K562 (cell line): ENCODE data around the gene FCRLA. TPM values are rescaled to one million over a fixed set of nuclear protein-coding genes. Genes with fewer than 3 reads are reported as not detected.

ENCODE experiments used
- AFF4 ChIP-seq: sonication (generic); formaldehyde crosslinking; IDR thresholded peaks from 2 replicates; pipeline ENCODE4 v1.8.0; 2023; ENCODE audit warnings: mild to moderate bottlenecking, missing genetic modification reagents
- ARID3A ChIP-seq: IDR thresholded peaks from 2 replicates; pipeline ENCODE4 v1.6.1; 2012; ENCODE audit warnings: low read depth, low read length, improper control_type of control experiment, borderline replicate concordance
- BCOR ChIP-seq: fragments of 450-650 bp; IDR thresholded peaks from 2 replicates; pipeline ENCODE4 v1.6.1; 2016
- CREM ChIP-seq: IDR thresholded peaks from 2 replicates; pipeline ENCODE4 v1.6.1; 2014; ENCODE audit warnings: antibody characterized with exemption, low read depth
- EGR1 ChIP-seq: fragments of 450-650 bp; conservative IDR thresholded peaks from 2 replicates; pipeline ENCODE4 v1.6.1; 2017; ENCODE audit warnings: mild to moderate bottlenecking
- EWSR1 ChIP-seq: fragments of 450-650 bp; IDR thresholded peaks from 2 replicates; pipeline ENCODE4 v1.6.1; 2018; ENCODE audit warnings: borderline replicate concordance, mild to moderate bottlenecking, low read depth, moderate library complexity; ENCODE audit not compliant: partially characterized antibody
- HNRNPK ChIP-seq: fragments of 200-400 bp; formaldehyde crosslinking; IDR thresholded peaks from one replicate; pipeline ENCODE4 v1.6.1; 2018; ENCODE audit warnings: mild to moderate bottlenecking, low read depth, low read length; ENCODE audit not compliant: poor library complexity, severe bottlenecking
- HOMEZ ChIP-seq: fragments of 250-450 bp; sonication (Bioruptor Pico); IDR thresholded peaks from 2 replicates; pipeline ENCODE4 v1.4.0; 2020; ENCODE audit warnings: mild to moderate bottlenecking, moderate library complexity
- KLF1 ChIP-seq: fragments of 450-650 bp; IDR thresholded peaks from 2 replicates; pipeline ENCODE4 v1.6.1; 2016; ENCODE audit warnings: missing genetic modification characterization, missing compliant biosample characterization
- MEF2A ChIP-seq: IDR thresholded peaks from 2 replicates; pipeline ENCODE4 v1.6.1; 2011; ENCODE audit warnings: low read depth, mild to moderate bottlenecking, low read length, moderate library complexity; ENCODE audit not compliant: control insufficient read depth
- MYC ChIP-seq, 2 experiments: fragments of 250-450 bp in 1 of 2; sonication (Bioruptor Pico) in 1 of 2; IDR thresholded peaks; 2 replicates each; pipeline versions ENCODE4 v1.5.1 to v1.6.1; 2012 to 2021; ENCODE audit warnings: low read depth in 2 of 2, borderline replicate concordance in 1 of 2, improper control_type of control experiment in 1 of 2, low read length in 1 of 2, mild to moderate bottlenecking in 1 of 2, moderate library complexity in 1 of 2
- NFIC ChIP-seq: fragments of 450-650 bp; IDR thresholded peaks from 2 replicates; pipeline ENCODE4 v1.6.1; 2017; ENCODE audit warnings: mild to moderate bottlenecking, inconsistent platforms
- OTX1 ChIP-seq: fragments of 450-650 bp; formaldehyde crosslinking; IDR thresholded peaks from 2 replicates; pipeline ENCODE4 v1.4.0; 2022; ENCODE audit warnings: mild to moderate bottlenecking
- PHTF2 ChIP-seq: fragments of 250-450 bp; sonication (Bioruptor Pico); IDR thresholded peaks from 2 replicates; pipeline ENCODE4 v1.5.0; 2021; ENCODE audit warnings: mild to moderate bottlenecking
- RFX1 ChIP-seq: fragments of 450-650 bp; IDR thresholded peaks from 2 replicates; pipeline ENCODE4 v1.6.1; 2016; ENCODE audit warnings: mild to moderate bottlenecking, moderate library complexity
- TAF1 ChIP-seq: IDR thresholded peaks from 2 replicates; pipeline ENCODE4 v1.6.1; 2011; ENCODE audit warnings: mild to moderate bottlenecking, low read length, moderate library complexity; ENCODE audit not compliant: insufficient read depth, control insufficient read depth, severe bottlenecking; ENCODE audit errors: extremely low read depth
- ZBTB26 ChIP-seq: fragments of 450-650 bp; formaldehyde crosslinking; IDR thresholded peaks from 2 replicates; pipeline ENCODE4 v1.4.0; 2022; ENCODE audit warnings: missing genetic modification characterization
- ZC3H8 ChIP-seq: fragments of 450-650 bp; IDR thresholded peaks from 2 replicates; pipeline ENCODE4 v1.6.1; 2017
- ZNF316 ChIP-seq: fragments of 450-650 bp; IDR thresholded peaks from 2 replicates; pipeline ENCODE4 v1.6.1; 2016
- ZNF57 ChIP-seq: fragments of 450-650 bp; formaldehyde crosslinking; IDR thresholded peaks from 2 replicates; pipeline ENCODE4 v1.4.0; 2020; ENCODE audit warnings: mild to moderate bottlenecking, moderate library complexity
- ZNF699 ChIP-seq: fragments of 250-450 bp; sonication (Bioruptor Pico); IDR thresholded peaks from 2 replicates; pipeline ENCODE4 v1.8.0; 2021; ENCODE audit warnings: mild to moderate bottlenecking, moderate library complexity; ENCODE audit not compliant: insufficient replicate concordance
- polyA plus RNA-seq, 8 experiments: library from polyadenylated mRNA; depleted of rRNA in 4 of 8; stranded (reverse) in 5 of 8; unstranded in 3 of 8; fragments of >200 nt; fragmentation: Nextera tagmentation in 2 of 8; fragmentation: Illumina TruSeq in 1 of 8; extraction: Ambion mirVana in 2 of 8; extraction: Trizol in 1 of 8; gene quantifications; 2 replicates each; pipeline versions ENCODE4 v1.2.1 to v1.2.3, GENCODE V29; 2011 to 2014; ENCODE audit warnings: inconsistent platforms in 1 of 8, missing spikeins in 1 of 8
- total RNA-seq, 7 experiments: library from RNA; depleted of rRNA in 6 of 7; stranded (reverse); fragments of >200 nt in 6 of 7; fragmentation: Illumina TruSeq in 2 of 7; extraction: Trizol in 2 of 7; gene quantifications; 2 replicates each; pipeline versions ENCODE4 v1.2.1 to v1.2.3, GENCODE V29; 2011 to 2021; ENCODE audit warnings: low replicate concordance in 1 of 7

Gene FCRLA
- total and polyA plus RNA-seq, 9 of the 15 experiments (the other 6 are each of a cell fraction or from before 2014, with no cell fraction given), result 0.09 to 0.84 (median 0.44) TPM

- TF ChIP-seq HNRNPK (no peak), RFX1 (no peak), MYC (IDR thresholded peaks at IDR 0.05; ENCODE audit: low read depth, low read length) (no peak), MYC (CRISPR knock-in tag; IDR thresholded peaks at IDR 0.05; ENCODE audit: borderline replicate concordance, low read depth) (no peak), MEF2A (no peak), PHTF2 (CRISPR knock-in tag) (no peak), TAF1 (no peak), OTX1 (no peak), KLF1 (tag) (no peak), ZNF316 (peak; percentile 4; the same call in 1 of the 2 replicates), HOMEZ (CRISPR knock-in tag) (no peak), EGR1 (no peak), EWSR1 (no peak), ZC3H8 (no peak), ZBTB26 (no peak), ZNF57 (CRISPR knock-in tag) (no peak), CREM (no peak), NFIC (peak; percentile 26; the same call in 1 of the 2 replicates), ARID3A (no peak), ZNF699 (CRISPR knock-in tag) (no peak), AFF4 (CRISPR knock-in tag) (no peak; the same call in 1 of the 2 replicates), BCOR (peak; percentile 75; the same call in 1 of the 2 replicates)
Observed at GRCh38 chr1:161738627-161739287, 31.7 kb downstream of the FCRLA start (continued).
